Urinary bladder (tissue), 4 donors: ENCODE measurements around the gene NDST1. TPM values are rescaled to one million over a fixed set of nuclear protein-coding genes. Genes with fewer than 3 reads are reported as not detected.

ENCODE experiments used
- DNase-seq: peaks from one replicate; pipeline ENCODE4 v3.0.0-alpha.2; 2015; ENCODE audit errors: extremely low spot score
- H3K27ac ChIP-seq: one replicate; pipeline ENCODE4 v1.5.1; 2013; ENCODE audit warnings: low read depth, mild to moderate bottlenecking, moderate library complexity
- H3K36me3 ChIP-seq: one replicate; pipeline ENCODE4 v1.6.1; 2013; ENCODE audit warnings: mild to moderate bottlenecking, moderate library complexity; ENCODE audit not compliant: insufficient read depth
- H3K4me1 ChIP-seq: one replicate; pipeline ENCODE4 v1.6.1; 2013; ENCODE audit warnings: mild to moderate bottlenecking, moderate library complexity; ENCODE audit not compliant: insufficient read depth
- H3K4me3 ChIP-seq: one replicate; pipeline ENCODE4 v1.5.1; 2013; ENCODE audit warnings: low read depth, low read length
- WGBS: extraction: QIAGEN DNeasy Blood & Tissue Kit; methylation state at CpG from one replicate; pipeline ENCODE4 v1.1.7; 2013; 5-methylcytosine and 5-hydroxymethylcytosine counted together
- polyA plus RNA-seq: library from polyadenylated mRNA; stranded (reverse); fragments of 200-250 nt; gene quantifications from one replicate; pipeline ENCODE4 v1.2.3, GENCODE V29; 2013
- total RNA-seq: library from RNA; depleted of rRNA; stranded (reverse); fragments of >200 nt; gene quantifications from one replicate; pipeline ENCODE4 v1.2.3, GENCODE V29; 2014
- donor health status: healthy with polysubstance abuse.
- donor health status: healthy.

The NDST1 gene
- total and polyA plus RNA-seq, 2 donors, result 27.1 to 37.5 TPM

DNA sequence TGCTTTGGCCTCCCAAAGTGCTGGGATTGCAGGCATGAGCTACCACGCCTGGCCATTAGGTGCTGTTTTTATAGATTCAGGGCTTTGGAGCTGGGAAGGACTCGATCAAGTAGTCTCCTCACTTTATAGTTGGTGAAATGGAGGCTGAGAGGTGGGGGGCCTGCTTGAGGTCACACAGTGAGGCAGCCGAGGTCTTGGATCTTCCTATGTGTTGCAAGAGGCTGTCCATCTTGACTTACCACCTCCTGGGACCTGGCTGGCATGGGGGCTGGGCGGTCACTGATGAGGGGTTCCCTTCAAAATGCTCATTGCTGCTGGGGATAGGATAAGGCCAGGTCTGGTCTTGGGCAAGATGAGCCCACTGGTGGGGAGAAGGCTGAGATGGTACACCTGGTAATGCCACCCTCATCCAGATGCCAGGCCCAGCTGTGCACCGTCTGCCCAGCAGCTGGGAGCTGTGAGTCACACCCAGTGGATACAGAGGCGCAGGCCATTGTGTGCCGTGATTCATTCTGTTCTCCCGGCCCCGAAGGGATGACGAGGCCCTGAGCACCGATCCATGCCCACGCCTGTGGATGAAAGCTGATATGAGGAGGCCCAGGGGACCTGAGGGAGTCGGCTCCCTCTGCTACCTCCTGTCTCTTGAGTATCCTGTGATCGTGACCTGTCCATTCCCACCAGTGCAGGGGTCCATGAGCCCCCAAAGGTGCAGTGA is 10.5 kb upstream of the NDST1 start:
- H3K4me3 ChIP-seq, result no peak overlapping the region
- no peaks in the 10 kb centered on the region for H3K36me3 ChIP-seq
- 51% methylated on average over 14 of the region's 14 CpGs for WGBS
- peak overlapping the region; percentile 55 for H3K27ac ChIP-seq
- no peaks in the 10 kb centered on the region for H3K4me1 ChIP-seq
- DNase-seq, result no peak

DNA sequence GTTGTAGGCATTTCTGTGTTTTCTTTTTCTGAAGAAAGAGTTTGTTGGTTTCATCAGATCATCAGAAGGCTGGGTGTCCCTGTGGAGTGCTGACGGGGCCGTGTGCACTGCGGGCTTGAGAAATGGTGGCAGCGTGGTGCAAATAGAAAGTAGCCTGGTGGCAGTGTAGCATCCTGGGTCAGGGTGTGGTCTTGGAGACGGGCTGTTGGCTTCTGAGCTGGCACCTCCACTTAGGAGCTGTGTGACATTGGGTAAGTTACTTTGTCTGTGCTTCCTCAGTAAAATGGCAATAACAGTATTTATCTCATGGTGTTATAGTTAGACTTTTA is 10.0 kb upstream of the NDST1 start:
- Histone ChIP-seq H3K27ac (peak overlapping the region; percentile 48), H3K4me3 (no peak overlapping the region), H3K36me3 (no peaks in the 10 kb centered on the region), H3K4me1 (no peaks in the 10 kb centered on the region)
- WGBS, result 73% methylated on average over 5 of the region's 5 CpGs
- no peak for DNase-seq

DNA sequence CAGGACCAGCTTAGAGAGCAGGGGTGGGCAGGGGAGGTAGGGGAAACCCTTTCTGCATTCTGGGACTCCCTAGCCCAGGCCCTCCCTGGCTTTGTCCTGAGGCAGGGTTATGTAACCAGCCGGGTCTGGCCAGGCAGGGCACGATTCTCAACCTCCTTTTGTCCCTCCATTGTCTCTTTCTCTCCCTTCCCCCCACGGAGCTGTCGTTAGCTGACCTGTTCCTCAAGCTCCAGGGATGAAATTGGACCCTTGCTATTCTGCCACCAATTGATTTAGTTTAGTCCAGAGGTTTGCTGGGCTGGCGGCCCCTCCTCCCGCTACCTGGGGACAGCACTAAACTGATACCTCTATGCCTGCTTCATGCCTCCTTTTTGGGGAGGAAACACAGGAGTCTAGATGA is 9.4 kb upstream of the NDST1 start:
- Histone ChIP-seq H3K4me1 (no peaks in the 10 kb centered on the region), H3K4me3 (no peak overlapping the region), H3K27ac (no peak overlapping the region), H3K36me3 (no peaks in the 10 kb centered on the region)
- DNase-seq, result no peak
- WGBS, result 62% methylated on average over 6 of the region's 6 CpGs

DNA sequence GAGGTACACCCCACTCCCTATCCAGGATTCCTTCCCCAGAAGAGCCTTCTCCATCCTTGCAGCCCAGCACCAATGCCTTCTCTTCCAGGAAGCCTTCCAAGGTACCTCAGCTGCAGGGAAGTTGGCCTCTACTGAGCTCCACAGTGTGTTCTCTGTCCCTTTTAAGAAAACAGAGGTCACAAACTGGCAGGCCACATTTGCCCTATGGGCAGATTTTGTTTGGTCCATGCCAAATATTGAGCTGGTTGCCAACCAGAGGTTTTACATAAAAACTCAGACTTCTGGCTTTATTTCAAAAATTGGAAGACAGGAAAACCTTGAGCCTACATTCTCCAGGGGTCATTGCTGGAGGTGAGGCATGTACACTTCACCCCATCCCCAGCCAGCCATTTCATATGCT is 9.0 kb upstream of the NDST1 start:
- no peak overlapping the region for H3K4me3 ChIP-seq
- no peak for DNase-seq
- no peaks in the 10 kb centered on the region for H3K4me1 ChIP-seq

DNA sequence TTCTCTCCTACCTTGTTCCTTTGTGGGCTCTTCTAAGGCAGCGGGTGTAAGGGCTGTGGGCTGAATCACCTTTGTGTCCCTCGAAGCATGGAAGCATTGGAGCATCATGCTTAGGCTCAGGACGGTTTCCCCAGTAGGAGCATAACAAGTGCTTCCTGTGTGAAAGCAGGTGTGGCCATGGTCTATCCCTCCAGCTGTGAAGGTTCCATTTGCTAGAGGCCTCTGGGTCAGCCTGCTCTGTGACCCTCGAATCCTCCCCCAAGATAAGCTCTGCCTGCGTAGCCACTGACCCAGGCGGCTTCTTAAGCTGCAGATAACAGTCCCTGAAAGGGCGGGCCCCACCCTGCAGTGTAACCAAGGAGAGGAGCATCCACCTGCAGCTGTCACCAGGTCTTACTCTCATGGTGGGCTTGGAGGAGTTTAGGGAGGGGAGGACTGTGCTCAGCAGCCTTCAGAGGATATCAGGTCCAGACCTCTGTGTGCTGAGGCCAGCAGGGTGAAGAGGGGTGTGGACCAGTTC is 8.4 kb upstream of the NDST1 start:
- WGBS, result 75% methylated on average over 7 of the region's 7 CpGs
- DNase-seq, result no peak
- H3K27ac ChIP-seq, result no peak overlapping the region
- H3K4me3 ChIP-seq, result no peak overlapping the region
- no peaks in the 10 kb centered on the region for H3K4me1 ChIP-seq
- no peaks in the 10 kb centered on the region for H3K36me3 ChIP-seq

More for the DNA sequence above, 9.0 kb upstream of the NDST1 start:
- no peaks in the 10 kb centered on the region for H3K36me3 ChIP-seq
- no peak overlapping the region for H3K27ac ChIP-seq

DNA sequence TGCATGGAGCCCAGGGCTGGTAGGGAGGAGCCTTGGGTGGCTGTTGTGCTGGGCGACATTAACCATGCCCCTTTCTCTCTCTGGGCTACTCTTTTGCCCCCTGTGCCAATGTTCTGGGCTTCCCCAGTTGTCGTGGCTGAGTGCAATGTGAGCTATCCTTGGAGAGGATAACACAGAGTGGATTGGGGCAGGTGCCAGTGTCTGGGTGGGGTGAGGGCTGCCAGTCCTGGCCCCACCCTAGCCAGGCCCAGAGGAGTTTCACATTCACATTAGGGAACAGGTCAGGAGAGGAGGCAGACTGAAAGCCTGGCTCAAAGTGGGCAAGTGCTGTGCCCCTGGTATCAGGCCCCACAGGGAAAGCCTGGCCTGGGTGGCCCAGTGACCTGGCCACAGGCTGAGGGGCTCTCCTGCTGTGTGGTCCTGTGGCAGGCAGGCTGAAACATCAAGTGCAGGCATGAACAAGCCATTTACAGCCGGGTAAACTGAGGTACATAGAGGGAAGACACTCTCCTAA is 7.5 kb upstream of the NDST1 start:
- H3K36me3 ChIP-seq, result no peaks in the 10 kb centered on the region
- DNase-seq, result no peak
- no peaks in the 10 kb centered on the region for H3K4me1 ChIP-seq
- H3K27ac ChIP-seq, result no peak overlapping the region
- no peak overlapping the region for H3K4me3 ChIP-seq
- WGBS, result 61% methylated on average over 3 of the region's 3 CpGs

DNA sequence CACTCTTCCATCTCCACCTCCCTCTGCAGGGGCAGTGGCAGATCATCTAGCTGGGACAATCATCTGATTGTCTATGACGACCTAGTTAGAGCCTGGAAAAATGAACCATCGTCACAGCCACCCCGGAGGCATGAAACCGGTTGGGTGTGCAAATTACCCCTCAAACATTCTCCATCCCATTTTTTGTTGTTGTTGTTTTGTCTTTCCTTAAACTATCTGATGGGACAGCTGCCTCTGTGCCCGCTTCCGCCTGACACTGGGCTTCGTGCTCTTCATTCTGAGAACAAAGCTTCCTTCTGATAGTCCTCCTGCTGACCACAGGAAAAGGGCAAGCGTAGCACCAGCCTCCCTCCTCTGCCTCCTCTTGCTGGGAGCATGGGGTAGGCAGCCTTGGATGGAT is 7.0 kb upstream of the NDST1 start:
- DNase-seq, result no peak
- 88% methylated on average over 8 of the region's 8 CpGs for WGBS
- no peak overlapping the region for H3K27ac ChIP-seq
- no peaks in the 10 kb centered on the region for H3K4me1 ChIP-seq
- H3K4me3 ChIP-seq, result no peak overlapping the region
- no peaks in the 10 kb centered on the region for H3K36me3 ChIP-seq

DNA sequence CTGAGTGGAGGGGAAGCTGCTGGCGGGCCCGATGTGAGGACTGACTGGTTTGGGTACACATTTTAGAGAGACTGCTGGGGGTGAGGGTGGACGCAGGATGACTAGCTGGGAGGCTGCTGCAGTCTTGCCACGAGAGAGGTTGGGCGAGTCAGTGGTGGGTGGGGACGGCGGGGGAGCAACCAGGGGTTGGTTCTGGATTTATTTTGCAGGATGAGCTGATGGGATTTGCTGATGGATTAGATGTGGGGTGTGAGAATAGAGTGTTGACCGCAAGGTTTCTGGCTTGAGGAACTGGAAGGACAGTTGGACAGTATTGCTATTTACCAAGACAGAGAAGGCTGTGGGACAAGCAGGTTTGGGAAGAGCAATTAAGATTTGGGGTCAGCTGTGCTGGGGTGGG is 5.8 kb upstream of the NDST1 start:
- no peak for DNase-seq
- H3K27ac ChIP-seq, result no peak overlapping the region
- WGBS, result 58% methylated on average over 8 of the region's 8 CpGs
- H3K4me3 ChIP-seq, result no peak overlapping the region
- H3K36me3 ChIP-seq, result no peaks in the 10 kb centered on the region
- H3K4me1 ChIP-seq, result no peaks in the 10 kb centered on the region

DNA sequence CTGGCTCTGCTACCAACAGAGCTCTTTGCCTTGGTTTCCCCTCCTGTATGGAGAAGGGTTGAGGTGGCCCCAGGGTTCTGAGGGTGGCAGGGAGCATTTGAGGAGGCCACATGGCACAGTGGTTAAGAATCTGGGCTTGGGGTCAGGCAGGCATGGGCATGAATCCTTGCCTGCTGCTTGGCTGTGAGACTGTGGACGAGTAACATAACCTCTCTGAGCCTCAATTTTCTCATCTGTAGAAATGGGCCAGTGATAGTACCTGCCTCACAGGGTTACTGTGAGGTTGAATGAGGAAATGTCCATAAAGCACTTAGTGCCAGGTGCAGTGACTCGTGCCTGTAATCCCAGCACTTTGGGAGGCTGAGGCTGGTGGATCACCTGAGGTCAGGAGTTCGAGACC is 5.1 kb upstream of the NDST1 start:
- no peak for DNase-seq
- Histone ChIP-seq H3K4me1 (no peaks in the 10 kb centered on the region), H3K27ac (no peak overlapping the region), H3K36me3 (no peaks in the 10 kb centered on the region), H3K4me3 (no peak overlapping the region)
- WGBS, result 89% methylated on average over 3 of the region's 3 CpGs

DNA sequence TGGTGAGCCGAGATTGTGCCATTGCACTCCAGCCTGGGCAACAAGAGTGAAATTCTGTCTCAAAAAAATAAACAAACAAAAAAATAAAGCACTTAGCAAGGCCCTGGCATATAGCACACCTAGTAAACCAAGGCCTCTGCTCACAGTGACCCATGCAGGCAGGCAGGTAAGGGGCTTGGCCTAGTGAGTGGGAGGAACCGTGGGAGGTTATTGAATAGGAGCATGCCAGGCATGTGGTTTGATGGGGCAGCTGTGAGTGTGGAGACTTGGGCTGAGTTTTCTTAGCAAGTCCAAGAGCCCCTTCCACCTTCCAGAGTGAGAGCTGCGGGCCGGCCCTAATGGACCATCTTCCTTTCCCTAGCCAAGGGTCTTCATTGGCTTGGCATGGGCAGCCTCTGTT is 4.5 kb upstream of the NDST1 start:
- 91% methylated on average over 4 of the region's 4 CpGs for WGBS
- Histone ChIP-seq H3K4me3 (no peak overlapping the region), H3K4me1 (no peaks in the 10 kb centered on the region), H3K36me3 (no peaks in the 10 kb centered on the region), H3K27ac (no peak overlapping the region)
- DNase-seq, result no peak

DNA sequence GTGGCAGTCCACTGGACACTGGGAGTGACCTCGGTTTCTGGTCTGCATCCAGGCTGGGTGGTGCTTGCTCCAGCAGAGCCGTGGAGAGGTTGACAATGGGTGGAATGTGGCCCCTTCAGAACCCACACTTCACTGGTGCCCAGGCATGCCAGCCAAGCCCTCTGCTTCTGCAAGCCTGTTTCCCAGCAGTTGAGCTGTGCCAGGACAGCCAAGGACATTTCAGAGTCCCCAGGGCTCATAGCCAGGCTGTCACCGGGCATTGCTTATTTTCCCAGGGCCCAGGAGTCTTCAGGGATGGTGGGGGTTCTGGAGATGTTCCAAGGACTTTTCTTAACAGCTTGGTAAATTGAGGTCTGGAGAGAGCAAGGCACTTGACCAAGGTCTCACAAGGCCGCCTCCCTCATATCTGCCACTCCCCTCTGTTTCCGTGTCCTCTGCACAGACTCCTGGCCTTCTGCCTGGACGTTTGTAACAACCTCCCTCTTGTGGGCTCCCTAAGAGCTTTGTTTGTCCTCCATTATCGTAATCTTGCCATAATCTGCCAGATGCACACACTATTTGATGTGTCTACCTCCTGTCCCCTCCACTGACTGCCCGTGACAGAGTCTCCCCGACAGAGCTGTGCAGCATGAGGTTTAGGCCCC is 3.8 kb upstream of the NDST1 start:
- Histone ChIP-seq H3K36me3 (no peaks in the 10 kb centered on the region), H3K4me3 (no peak overlapping the region), H3K27ac (no peak overlapping the region), H3K4me1 (no peaks in the 10 kb centered on the region)
- 38% methylated on average over 9 of the region's 9 CpGs for WGBS
- no peak for DNase-seq

DNA sequence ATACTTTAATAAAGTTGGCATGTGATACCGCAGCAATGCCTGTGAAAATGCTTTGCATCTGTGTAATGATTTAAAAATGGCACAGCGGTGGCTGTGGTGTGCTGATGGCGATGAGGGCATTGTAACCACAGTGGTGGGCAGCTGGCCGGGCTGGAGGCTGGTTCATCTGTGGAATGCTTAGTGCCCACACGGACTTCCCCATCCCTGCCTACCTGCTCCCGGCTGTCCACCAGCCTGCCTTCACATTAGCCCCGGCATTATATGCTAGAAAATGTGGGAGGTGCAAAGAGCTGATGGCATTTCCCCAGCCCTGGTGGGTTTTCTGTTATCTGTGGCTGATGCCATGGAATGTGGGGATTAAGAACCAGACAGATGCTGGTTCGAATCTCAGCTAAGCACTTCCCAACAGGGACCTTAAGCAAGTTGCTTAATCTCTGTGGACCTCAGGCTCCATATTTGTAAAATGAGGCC is 2.9 kb upstream of the NDST1 start:
- no peak overlapping the region for H3K4me3 ChIP-seq
- H3K36me3 ChIP-seq, result no peaks in the 10 kb centered on the region
- H3K4me1 ChIP-seq, result no peaks in the 10 kb centered on the region
- DNase-seq, result no peak
- H3K27ac ChIP-seq, result no peak overlapping the region
- WGBS, result 67% methylated on average over 8 of the region's 8 CpGs

DNA sequence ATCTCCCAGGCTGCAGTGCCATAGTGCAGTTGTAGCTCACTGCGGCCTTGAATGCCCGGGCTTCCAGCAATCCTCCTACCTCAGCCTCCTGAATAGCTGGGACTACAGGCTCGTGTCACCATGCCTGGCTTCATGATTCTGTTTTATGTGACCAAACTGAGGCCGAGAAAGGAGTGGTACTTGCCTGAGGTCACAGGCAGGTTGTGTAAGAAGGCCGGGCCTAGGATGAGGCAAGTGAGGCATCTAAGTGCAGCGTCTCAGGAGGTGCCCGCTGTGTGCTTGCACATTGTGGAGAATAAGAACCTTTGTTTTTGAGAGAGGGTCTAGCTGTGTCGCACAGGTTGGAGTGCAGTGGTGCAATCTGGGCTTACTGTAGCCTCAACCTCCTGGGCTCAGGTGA is 2.1 kb upstream of the NDST1 start:
- H3K36me3 ChIP-seq, result no peaks in the 10 kb centered on the region
- 94% methylated on average over 8 of the region's 8 CpGs for WGBS
- no peak overlapping the region for H3K4me3 ChIP-seq
- no peaks in the 10 kb centered on the region for H3K4me1 ChIP-seq
- H3K27ac ChIP-seq, result no peak overlapping the region
- no peak for DNase-seq
